Nephron progenitor cell (in vitro differentiated cells): ENCODE measurements around the gene RBM39.

Experiments used
- DNase-seq: peaks from one replicate; pipeline ENCODE4 v3.0.0; 2021
- H3K27ac Mint-ChIP-seq: 2 replicates; pipeline ENCODE4 v1.8.0; 2021; ENCODE audit warnings: mild to moderate bottlenecking, moderate library complexity, mixed read lengths
- H3K27me3 Mint-ChIP-seq: 2 replicates; pipeline ENCODE4 v1.8.0; 2021; ENCODE audit warnings: mild to moderate bottlenecking, low read depth, mixed read lengths; ENCODE audit not compliant: poor library complexity
- H3K36me3 Mint-ChIP-seq: 2 replicates; pipeline ENCODE4 v1.8.0; 2021; ENCODE audit warnings: low read depth, mixed read lengths
- H3K4me1 Mint-ChIP-seq: 2 replicates; pipeline ENCODE4 v1.8.0; 2021; ENCODE audit warnings: mixed read lengths
- H3K4me3 Mint-ChIP-seq: 2 replicates; pipeline ENCODE4 v1.8.0; 2021; ENCODE audit warnings: mild to moderate bottlenecking, moderate library complexity, mixed read lengths
- H3K9me3 Mint-ChIP-seq: 2 replicates; pipeline ENCODE4 v1.8.0; 2021; ENCODE audit warnings: mild to moderate bottlenecking, moderate library complexity, mixed read lengths
- CTCF ChIP-seq: fragments of 200-600 bp; sonication (generic); IDR thresholded peaks from 2 replicates; pipeline ENCODE4 v1.5.0; 2021; ENCODE audit warnings: antibody characterized with exemption

RBM39 gene

GRCh38 chr20:35681960-35682359 is 60.1 kb downstream of the RBM39 start:
- H3K36me3 Mint-ChIP-seq, result peaks cover 16% of the 10 kb centered on the region
- H3K27me3 Mint-ChIP-seq, result no peaks in the 10 kb centered on the region
- H3K9me3 Mint-ChIP-seq, result peaks cover 2% of the 10 kb centered on the region
- no peak for DNase-seq
- TF ChIP-seq CTCF, result no peak
- no peak overlapping the region for H3K27ac Mint-ChIP-seq
- peaks cover 11% of the 10 kb centered on the region for H3K4me1 Mint-ChIP-seq
- H3K4me3 Mint-ChIP-seq, result no peak overlapping the region

- TF ChIP-seq CTCF, result no peak
- H3K9me3 Mint-ChIP-seq, result no peaks in the 10 kb centered on the region
Observed at GRCh38 chr20:35680452-35681183, 61.4 kb downstream of the RBM39 start.

GRCh38 chr20:35674921-35675320 is 67.1 kb downstream of the RBM39 start:
- DNase-seq, result no peak
- peaks cover 8% of the 10 kb centered on the region for H3K4me1 Mint-ChIP-seq
- no peaks in the 10 kb centered on the region for H3K9me3 Mint-ChIP-seq
- peaks cover 27% of the 10 kb centered on the region for H3K36me3 Mint-ChIP-seq
- no peak overlapping the region for H3K4me3 Mint-ChIP-seq
- no peak for TF ChIP-seq CTCF
- no peak overlapping the region for H3K27ac Mint-ChIP-seq
- no peaks in the 10 kb centered on the region for H3K27me3 Mint-ChIP-seq

More at GRCh38 chr20:35680452-35681183, 61.4 kb downstream of the RBM39 start:
- no peaks in the 10 kb centered on the region for H3K27me3 Mint-ChIP-seq
- H3K36me3 Mint-ChIP-seq, result peaks cover 5% of the 10 kb centered on the region
- no peak for DNase-seq
- peaks cover 11% of the 10 kb centered on the region for H3K4me1 Mint-ChIP-seq
- peak overlapping the region; percentile 50 for H3K27ac Mint-ChIP-seq
- H3K4me3 Mint-ChIP-seq, result no peak overlapping the region

- peaks cover 35% of the 10 kb centered on the region for H3K36me3 Mint-ChIP-seq
- TF ChIP-seq CTCF, result no peak
- H3K27me3 Mint-ChIP-seq, result peaks cover 3% of the 10 kb centered on the region
- no peak for DNase-seq
- peaks cover 8% of the 10 kb centered on the region for H3K4me1 Mint-ChIP-seq
- no peak overlapping the region for H3K4me3 Mint-ChIP-seq
- H3K27ac Mint-ChIP-seq, result no peak overlapping the region
- H3K9me3 Mint-ChIP-seq, result no peaks in the 10 kb centered on the region
Observed at GRCh38 chr20:35673884-35674283, 68.2 kb downstream of the RBM39 start.

GRCh38 chr20:35669681-35670080 is 72.4 kb downstream of the RBM39 start:
- Mint-ChIP-seq H3K4me3 (no peak overlapping the region), H3K27me3 (peaks cover 3% of the 10 kb centered on the region), H3K36me3 (peaks cover 42% of the 10 kb centered on the region), H3K27ac (no peak overlapping the region), H3K4me1 (peaks cover 13% of the 10 kb centered on the region), H3K9me3 (no peaks in the 10 kb centered on the region)
- TF ChIP-seq CTCF, result no peak
- no peak for DNase-seq

DNA sequence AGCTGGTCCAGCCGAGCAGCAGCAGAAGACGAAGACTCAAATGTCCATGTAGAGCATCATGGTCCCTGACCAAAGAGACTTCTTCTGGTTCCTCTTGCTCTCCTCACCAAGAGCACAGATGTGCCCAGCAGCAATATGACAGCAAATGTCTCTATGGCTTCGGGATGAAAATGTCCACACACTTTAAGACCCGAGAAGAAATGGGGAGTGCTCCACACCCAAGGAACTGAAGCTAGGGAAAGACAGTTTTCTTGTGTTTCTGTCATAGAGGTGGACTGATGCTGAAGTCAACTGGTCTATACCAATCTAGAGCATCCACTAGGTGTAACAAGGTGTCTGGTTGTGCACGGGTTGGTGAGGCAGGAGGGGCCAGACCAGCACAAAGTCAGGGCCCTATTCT is 72.8 kb downstream of the RBM39 start:
- H3K36me3 Mint-ChIP-seq, result peaks cover 42% of the 10 kb centered on the region
- peaks cover 6% of the 10 kb centered on the region for H3K27me3 Mint-ChIP-seq

More for the DNA sequence above, 72.8 kb downstream of the RBM39 start:
- H3K4me1 Mint-ChIP-seq, result peaks cover 13% of the 10 kb centered on the region
- H3K27ac Mint-ChIP-seq, result no peak overlapping the region
- no peaks in the 10 kb centered on the region for H3K9me3 Mint-ChIP-seq
- no peak overlapping the region for H3K4me3 Mint-ChIP-seq
- no peak for TF ChIP-seq CTCF
- no peak for DNase-seq
